ENCODE results near the gene HSD17B12.

Gene HSD17B12

DNA sequence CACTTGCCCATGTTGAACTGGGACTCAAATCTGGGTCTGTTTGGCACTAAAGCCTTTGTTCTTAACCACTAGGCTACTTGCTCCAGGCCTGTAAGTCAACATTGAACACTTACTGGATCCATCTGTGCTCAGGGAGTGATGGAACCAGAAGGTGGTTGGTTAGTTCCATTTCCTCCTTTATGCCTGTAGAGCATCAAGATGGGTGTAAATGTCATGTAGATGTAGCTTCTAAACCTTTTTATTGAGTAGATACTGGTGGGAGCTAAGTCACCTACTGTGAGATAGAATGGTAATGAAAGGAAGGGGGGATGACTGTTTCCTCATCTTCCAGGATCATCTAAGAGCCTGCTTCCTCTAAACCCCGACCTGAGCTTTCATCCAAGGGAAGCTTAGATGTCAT lies 161.5 kb downstream of the HSD17B12 start:
- H3K4me3 ChIP-seq (ENCODE audit: low read depth, low read length), result no peak overlapping the region
- H3K9me3 ChIP-seq (ENCODE audit: control insufficient read depth, low read length), result no peaks in the 10 kb centered on the region
- H3K4me1 ChIP-seq, result no peaks in the 10 kb centered on the region
- H3K36me3 ChIP-seq (ENCODE audit: control insufficient read depth, insufficient read depth, low read length), result no peaks in the 10 kb centered on the region
- no peak overlapping the region for H3K4me2 ChIP-seq (ENCODE audit: low read length)
- no peaks in the 10 kb centered on the region for H3K79me2 ChIP-seq
- TF ChIP-seq, protein P1, sequence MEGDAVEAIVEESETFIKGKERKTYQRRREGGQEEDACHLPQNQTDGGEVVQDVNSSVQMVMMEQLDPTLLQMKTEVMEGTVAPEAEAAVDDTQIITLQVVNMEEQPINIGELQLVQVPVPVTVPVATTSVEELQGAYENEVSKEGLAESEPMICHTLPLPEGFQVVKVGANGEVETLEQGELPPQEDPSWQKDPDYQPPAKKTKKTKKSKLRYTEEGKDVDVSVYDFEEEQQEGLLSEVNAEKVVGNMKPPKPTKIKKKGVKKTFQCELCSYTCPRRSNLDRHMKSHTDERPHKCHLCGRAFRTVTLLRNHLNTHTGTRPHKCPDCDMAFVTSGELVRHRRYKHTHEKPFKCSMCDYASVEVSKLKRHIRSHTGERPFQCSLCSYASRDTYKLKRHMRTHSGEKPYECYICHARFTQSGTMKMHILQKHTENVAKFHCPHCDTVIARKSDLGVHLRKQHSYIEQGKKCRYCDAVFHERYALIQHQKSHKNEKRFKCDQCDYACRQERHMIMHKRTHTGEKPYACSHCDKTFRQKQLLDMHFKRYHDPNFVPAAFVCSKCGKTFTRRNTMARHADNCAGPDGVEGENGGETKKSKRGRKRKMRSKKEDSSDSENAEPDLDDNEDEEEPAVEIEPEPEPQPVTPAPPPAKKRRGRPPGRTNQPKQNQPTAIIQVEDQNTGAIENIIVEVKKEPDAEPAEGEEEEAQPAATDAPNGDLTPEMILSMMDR (IDR thresholded peaks at IDR 0.05), result no peak
- no peak overlapping the region for H3K9ac ChIP-seq
- no peak overlapping the region for H2AFZ ChIP-seq
- H3K27ac ChIP-seq, result no peak overlapping the region
- no peaks in the 10 kb centered on the region for H3K27me3 ChIP-seq (ENCODE audit: control insufficient read depth, insufficient read depth, low read length)

DNA sequence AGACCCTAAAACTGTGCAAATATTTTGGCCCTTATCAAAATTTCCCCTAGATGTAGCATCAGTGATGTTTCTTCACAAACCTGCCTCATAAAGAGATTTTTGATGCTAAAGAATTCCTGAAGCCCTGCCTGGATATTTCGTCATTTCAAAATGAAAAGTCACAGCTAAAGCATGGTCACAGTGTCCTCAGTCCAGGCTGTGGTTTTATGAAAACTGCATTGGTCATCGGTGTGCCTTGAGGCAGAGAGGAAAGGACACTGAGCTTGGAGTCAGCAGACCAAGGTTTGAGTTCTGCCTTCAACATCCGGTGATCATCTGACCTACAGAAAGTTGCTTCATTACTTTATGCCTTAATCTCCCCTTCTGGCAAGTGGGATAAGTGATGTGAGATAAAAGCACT lies 165.3 kb downstream of the HSD17B12 start:
- Histone ChIP-seq H3K79me2 (no peaks in the 10 kb centered on the region), H3K9ac (no peak overlapping the region)
- TF ChIP-seq, protein P1 (IDR thresholded peaks at IDR 0.05), result no peak

DNA sequence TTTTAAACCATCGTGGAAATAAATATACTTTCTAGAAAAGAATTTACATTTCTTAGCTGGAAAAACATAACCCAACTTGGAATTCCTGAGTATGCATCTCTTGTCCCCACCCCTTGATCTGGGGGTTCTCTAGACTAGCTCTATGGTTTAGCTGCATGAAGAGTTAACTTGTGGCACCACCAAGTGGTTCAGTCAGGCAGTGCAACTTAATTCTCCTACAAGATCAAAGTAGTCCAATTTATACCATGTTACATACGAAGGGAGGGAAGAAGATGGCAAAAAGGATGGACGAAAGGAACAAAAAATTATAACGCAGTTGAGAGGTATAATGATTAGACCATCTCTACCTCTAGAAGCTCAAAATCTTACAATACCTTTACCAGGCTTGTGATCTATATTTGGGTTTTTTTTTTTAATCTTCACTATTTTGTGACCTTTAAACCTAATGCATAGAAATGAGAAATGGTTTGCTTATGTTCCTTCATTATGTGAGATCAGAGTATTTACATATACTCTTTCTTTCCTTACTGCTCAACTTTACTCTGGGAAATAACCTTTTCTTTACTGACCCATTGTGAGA lies 171.6 kb downstream of the HSD17B12 start:
- Histone ChIP-seq H3K4me1 (no peaks in the 10 kb centered on the region), H3K27me3 (ENCODE audit: control insufficient read depth, insufficient read depth, low read length) (no peaks in the 10 kb centered on the region), H3K4me3 (ENCODE audit: low read depth, low read length) (no peak overlapping the region), H3K36me3 (ENCODE audit: control insufficient read depth, insufficient read depth, low read length) (no peaks in the 10 kb centered on the region), H3K27ac (no peak overlapping the region), H2AFZ (no peak overlapping the region), H3K9ac (no peak overlapping the region), H3K9me3 (ENCODE audit: control insufficient read depth, low read length) (no peaks in the 10 kb centered on the region), H3K4me2 (ENCODE audit: low read length) (no peak overlapping the region), H3K79me2 (no peaks in the 10 kb centered on the region)
- TF ChIP-seq, protein P1 (IDR thresholded peaks at IDR 0.05), result peak; percentile 57

More for the DNA sequence above, 165.3 kb downstream of the HSD17B12 start:
- Histone ChIP-seq H2AFZ (no peak overlapping the region), H3K9me3 (ENCODE audit: control insufficient read depth, low read length) (no peaks in the 10 kb centered on the region), H3K4me1 (no peaks in the 10 kb centered on the region), H3K27me3 (ENCODE audit: control insufficient read depth, insufficient read depth, low read length) (no peaks in the 10 kb centered on the region), H3K36me3 (ENCODE audit: control insufficient read depth, insufficient read depth, low read length) (no peaks in the 10 kb centered on the region), H3K27ac (no peak overlapping the region), H3K4me3 (ENCODE audit: low read depth, low read length) (no peak overlapping the region), H3K4me2 (ENCODE audit: low read length) (no peak overlapping the region)

DNA sequence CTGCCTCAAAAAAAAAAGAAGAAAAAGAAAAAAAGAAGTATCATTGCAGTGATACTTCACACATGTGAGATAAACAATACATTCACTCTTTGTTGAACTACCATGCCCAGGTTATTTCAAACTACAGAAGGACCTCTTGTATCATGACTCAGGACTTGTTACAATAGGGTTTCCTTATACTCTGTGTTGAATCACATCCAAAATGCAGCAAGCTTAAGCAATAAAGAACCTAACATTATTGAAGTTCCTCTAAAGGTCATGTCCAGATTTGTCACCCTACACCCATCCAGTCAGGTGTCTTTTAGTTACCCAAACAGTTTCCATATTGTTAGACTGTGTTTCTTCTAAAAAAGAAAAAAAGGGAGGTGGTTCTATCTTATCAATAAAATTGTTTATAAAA lies 173.2 kb downstream of the HSD17B12 start:
- TF ChIP-seq, protein P1 (IDR thresholded peaks at IDR 0.05), result no peak
- Histone ChIP-seq H3K4me1 (no peaks in the 10 kb centered on the region), H3K27me3 (ENCODE audit: control insufficient read depth, insufficient read depth, low read length) (no peaks in the 10 kb centered on the region), H3K36me3 (ENCODE audit: control insufficient read depth, insufficient read depth, low read length) (no peaks in the 10 kb centered on the region), H3K4me2 (ENCODE audit: low read length) (no peak overlapping the region), H3K4me3 (ENCODE audit: low read depth, low read length) (no peak overlapping the region), H3K79me2 (no peaks in the 10 kb centered on the region), H3K9me3 (ENCODE audit: control insufficient read depth, low read length) (no peaks in the 10 kb centered on the region), H2AFZ (no peak overlapping the region), H3K27ac (no peak overlapping the region), H3K9ac (no peak overlapping the region)

DNA sequence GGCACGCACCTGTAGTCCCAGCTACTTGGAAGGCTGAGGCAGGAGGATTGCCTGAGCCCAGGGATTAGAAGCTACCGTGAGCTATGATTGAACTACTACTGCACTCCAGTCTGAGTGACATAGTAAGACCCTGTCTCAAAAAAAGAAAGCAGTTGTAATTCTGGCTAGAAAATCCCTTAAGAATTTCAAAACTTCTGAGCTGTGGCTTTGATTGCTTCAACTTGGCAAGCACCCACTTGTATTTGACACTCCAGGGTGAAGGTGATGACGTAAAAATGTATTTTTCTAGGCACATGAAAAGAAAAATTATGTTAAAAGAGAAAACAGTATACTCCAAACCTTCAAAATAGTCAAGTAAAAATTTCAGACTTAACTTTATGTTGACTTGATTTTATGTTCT lies 176.5 kb downstream of the HSD17B12 start:
- no peak overlapping the region for H3K4me2 ChIP-seq (ENCODE audit: low read length)
- no peaks in the 10 kb centered on the region for H3K9me3 ChIP-seq (ENCODE audit: control insufficient read depth, low read length)
- H2AFZ ChIP-seq, result no peak overlapping the region
- H3K9ac ChIP-seq, result no peak overlapping the region
- H3K27me3 ChIP-seq (ENCODE audit: control insufficient read depth, insufficient read depth, low read length), result no peaks in the 10 kb centered on the region
- H3K4me3 ChIP-seq (ENCODE audit: low read depth, low read length), result no peak overlapping the region
- H3K4me1 ChIP-seq, result no peaks in the 10 kb centered on the region
- H3K27ac ChIP-seq, result no peak overlapping the region
- TF ChIP-seq, protein P1 (IDR thresholded peaks at IDR 0.05), result no peak
- H3K79me2 ChIP-seq, result no peaks in the 10 kb centered on the region
- H3K36me3 ChIP-seq (ENCODE audit: control insufficient read depth, insufficient read depth, low read length), result no peaks in the 10 kb centered on the region
